Stomach smooth muscle (tissue), 2 donors: Measurements from ENCODE around the gene ADAM33.

ENCODE experiments used
- H3K27ac ChIP-seq: one replicate; pipeline ENCODE4 v1.7.0; 2013; ENCODE audit warnings: mild to moderate bottlenecking, low read length, inconsistent platforms
- H3K27me3 ChIP-seq, 2 donors: one replicate each; pipeline ENCODE4 v1.7.0; 2013; ENCODE audit warnings: low read length in 2 of 2; ENCODE audit not compliant: insufficient read depth in 2 of 2, control insufficient read depth in 1 of 2
- H3K36me3 ChIP-seq, 2 donors: one replicate each; pipeline ENCODE4 v1.7.0; 2013; ENCODE audit warnings: low read length in 2 of 2; ENCODE audit not compliant: control insufficient read depth in 2 of 2, insufficient read depth in 2 of 2
- H3K4me1 ChIP-seq: one replicate; pipeline ENCODE4 v1.7.0; 2013; ENCODE audit warnings: low read length; ENCODE audit not compliant: control insufficient read depth, insufficient read depth
- H3K4me3 ChIP-seq, 2 donors: one replicate each; pipeline ENCODE4 v1.7.0; 2013; ENCODE audit warnings: low read length in 2 of 2
- H3K9ac ChIP-seq, 2 donors: one replicate each; pipeline ENCODE4 v1.7.0; 2013; ENCODE audit warnings: low read length in 2 of 2, mild to moderate bottlenecking in 1 of 2
- H3K9me3 ChIP-seq, 2 donors: one replicate each; pipeline ENCODE4 v1.7.0; 2013; ENCODE audit warnings: low read length in 2 of 2; ENCODE audit not compliant: control insufficient read depth in 2 of 2
- donor health status: healthy.
- donor health status: Pancreatic carcinoma.

The ADAM33 gene

GRCh38 chr20:3687655-3688054 lies 5.8 kb upstream of the ADAM33 start:
- H3K27me3 ChIP-seq, result no peaks in the 10 kb centered on the region
- no peak overlapping the region for H3K9ac ChIP-seq
- peaks cover 15% of the 10 kb centered on the region for H3K4me1 ChIP-seq
- H3K4me3 ChIP-seq, result no peak overlapping the region
- H3K9me3 ChIP-seq, result no peaks in the 10 kb centered on the region
- no peaks in the 10 kb centered on the region for H3K36me3 ChIP-seq
- H3K27ac ChIP-seq, result peak overlapping the region; percentile 41

DNA sequence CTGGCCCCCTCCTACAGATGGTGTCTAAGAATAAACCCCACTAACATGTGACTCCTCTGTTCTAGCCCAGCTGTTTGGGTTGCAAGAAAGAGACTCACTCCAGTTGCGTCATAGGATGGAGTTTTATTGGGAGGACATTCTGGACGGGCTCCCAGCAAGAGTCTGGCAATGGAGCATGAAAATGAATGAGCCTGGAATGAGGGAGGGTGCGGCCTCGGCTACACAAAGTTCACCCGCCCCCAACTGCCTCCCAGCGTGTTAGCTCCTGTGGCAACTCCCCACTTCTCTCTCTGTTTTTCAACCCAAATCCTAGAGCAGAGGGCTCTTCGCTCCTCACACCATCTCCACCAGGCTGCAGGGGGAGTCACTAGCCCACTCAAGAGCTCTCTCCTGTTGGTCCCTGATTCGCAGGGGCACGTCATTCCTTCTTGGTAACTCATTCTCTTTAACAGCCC lies 5.1 kb upstream of the ADAM33 start:
- H3K4me1 ChIP-seq, result peaks cover 18% of the 10 kb centered on the region
- no peaks in the 10 kb centered on the region for H3K9me3 ChIP-seq
- peak overlapping the region; percentile 49 to 62 for H3K4me3 ChIP-seq
- H3K27ac ChIP-seq, result peak overlapping the region; percentile 41
- peak overlapping the region in 1 of 2 donors; percentile 32 for H3K9ac ChIP-seq
- no peaks in the 10 kb centered on the region for H3K36me3 ChIP-seq
- H3K27me3 ChIP-seq, result no peaks in the 10 kb centered on the region

GRCh38 chr20:3686421-3686820 lies 4.6 kb upstream of the ADAM33 start:
- H3K27ac ChIP-seq, result peak overlapping the region; percentile 11
- no peaks in the 10 kb centered on the region for H3K36me3 ChIP-seq
- H3K9ac ChIP-seq, result no peak overlapping the region
- no peaks in the 10 kb centered on the region for H3K9me3 ChIP-seq
- peaks cover 23% of the 10 kb centered on the region for H3K4me1 ChIP-seq
- H3K4me3 ChIP-seq, result peak overlapping the region; percentile 49 to 62
- H3K27me3 ChIP-seq, result no peaks in the 10 kb centered on the region

DNA sequence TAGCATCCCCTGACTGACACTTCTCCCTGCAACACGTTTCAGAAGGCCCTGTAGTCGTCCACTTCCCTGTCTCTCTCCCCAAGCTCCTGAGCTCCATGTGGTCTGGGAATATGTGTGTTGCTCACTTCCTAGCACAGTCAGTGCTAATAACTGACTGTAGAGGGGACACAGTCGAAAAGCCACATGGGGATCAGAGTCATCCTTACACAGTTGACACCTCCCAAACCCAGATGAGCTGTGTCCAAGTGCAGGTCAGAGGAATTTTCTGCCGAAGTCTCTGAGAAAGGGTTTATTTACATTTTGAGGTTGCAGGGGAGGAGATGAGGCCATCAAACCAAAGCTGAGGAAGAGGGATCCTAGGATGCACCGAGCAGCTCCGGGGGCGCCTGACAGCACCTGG lies 3.5 kb upstream of the ADAM33 start:
- Histone ChIP-seq H3K27ac (no peak overlapping the region), H3K4me3 (no peak overlapping the region), H3K9me3 (no peaks in the 10 kb centered on the region), H3K27me3 (no peaks in the 10 kb centered on the region), H3K36me3 (no peaks in the 10 kb centered on the region), H3K4me1 (peaks cover 34% of the 10 kb centered on the region), H3K9ac (no peak overlapping the region)

DNA sequence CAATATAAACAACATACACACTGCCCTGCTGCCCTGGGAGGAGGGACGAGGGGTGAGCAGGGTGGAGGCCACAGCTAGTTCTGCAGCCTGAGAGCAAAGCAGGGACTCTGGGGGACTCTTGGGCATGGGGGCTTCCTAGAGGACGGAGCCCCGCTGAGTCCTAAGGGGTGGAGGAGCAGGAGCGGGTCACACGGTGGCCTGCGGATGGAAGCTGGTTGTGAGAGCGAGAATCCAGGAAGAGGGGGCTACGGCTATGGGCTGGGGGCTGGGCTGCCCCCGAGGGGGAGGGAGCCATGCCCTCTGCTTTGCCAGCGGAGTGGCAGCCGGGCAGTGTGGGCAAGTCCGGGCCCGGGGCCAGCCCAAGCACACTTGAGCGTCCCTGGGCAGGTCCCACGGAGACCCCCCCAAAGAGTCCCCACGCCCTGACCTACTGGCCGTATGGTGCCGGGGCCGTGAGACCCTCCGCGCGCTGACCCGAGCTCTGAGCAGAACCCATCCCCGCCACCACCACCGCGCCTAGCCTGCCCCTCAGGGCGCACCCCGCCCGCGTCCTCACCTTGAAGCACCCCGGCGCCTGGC lies 369 bp downstream of the ADAM33 start:
- Histone ChIP-seq H3K27me3 (no peaks in the 10 kb centered on the region), H3K9me3 (no peaks in the 10 kb centered on the region), H3K9ac (peak overlapping the region; percentile 68 to 76), H3K36me3 (no peaks in the 10 kb centered on the region), H3K4me3 (peak overlapping the region; percentile 66 to 81), H3K27ac (peak overlapping the region; percentile 85), H3K4me1 (peaks cover 52% of the 10 kb centered on the region)

DNA sequence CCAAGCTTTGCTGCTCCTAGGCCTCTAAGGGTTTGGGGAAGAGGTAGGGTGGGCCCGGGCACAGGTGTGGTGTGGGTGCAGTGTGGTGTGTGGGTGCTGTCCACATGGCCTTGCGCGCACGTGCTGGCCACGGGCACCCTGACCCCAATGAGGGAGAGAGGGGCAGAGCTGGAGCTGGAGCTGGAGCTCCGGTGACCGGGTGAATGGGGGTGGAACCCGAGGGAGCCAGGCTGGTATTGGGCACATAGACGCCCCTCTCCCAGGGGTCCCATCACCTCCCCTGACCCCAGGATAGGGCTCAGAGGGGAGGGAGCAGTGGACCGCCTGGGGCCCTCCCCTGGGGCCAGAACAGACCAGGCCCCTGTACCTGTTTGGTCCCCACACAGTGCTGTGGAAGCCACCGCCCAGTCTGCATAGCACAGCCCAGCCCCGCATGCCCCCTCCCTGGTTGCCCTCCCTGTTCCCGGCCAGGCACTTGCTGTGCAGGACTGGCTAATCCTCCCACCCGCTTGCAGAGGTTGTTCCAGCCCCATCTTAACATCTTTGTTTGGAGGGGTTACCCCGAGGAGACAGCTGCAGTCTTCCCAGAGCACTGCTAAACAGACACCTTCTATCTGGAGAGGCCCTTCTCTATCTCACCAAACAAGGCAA lies 984 bp downstream of the ADAM33 start:
- Histone ChIP-seq H3K27ac (peak overlapping the region; percentile 85), H3K9ac (peak overlapping the region; percentile 68 to 76), H3K36me3 (peaks cover 0 to 3% of the 10 kb centered on the region in 2 donors), H3K9me3 (no peaks in the 10 kb centered on the region), H3K4me1 (peaks cover 49% of the 10 kb centered on the region), H3K4me3 (peak overlapping the region; percentile 66 to 81), H3K27me3 (no peaks in the 10 kb centered on the region)

DNA sequence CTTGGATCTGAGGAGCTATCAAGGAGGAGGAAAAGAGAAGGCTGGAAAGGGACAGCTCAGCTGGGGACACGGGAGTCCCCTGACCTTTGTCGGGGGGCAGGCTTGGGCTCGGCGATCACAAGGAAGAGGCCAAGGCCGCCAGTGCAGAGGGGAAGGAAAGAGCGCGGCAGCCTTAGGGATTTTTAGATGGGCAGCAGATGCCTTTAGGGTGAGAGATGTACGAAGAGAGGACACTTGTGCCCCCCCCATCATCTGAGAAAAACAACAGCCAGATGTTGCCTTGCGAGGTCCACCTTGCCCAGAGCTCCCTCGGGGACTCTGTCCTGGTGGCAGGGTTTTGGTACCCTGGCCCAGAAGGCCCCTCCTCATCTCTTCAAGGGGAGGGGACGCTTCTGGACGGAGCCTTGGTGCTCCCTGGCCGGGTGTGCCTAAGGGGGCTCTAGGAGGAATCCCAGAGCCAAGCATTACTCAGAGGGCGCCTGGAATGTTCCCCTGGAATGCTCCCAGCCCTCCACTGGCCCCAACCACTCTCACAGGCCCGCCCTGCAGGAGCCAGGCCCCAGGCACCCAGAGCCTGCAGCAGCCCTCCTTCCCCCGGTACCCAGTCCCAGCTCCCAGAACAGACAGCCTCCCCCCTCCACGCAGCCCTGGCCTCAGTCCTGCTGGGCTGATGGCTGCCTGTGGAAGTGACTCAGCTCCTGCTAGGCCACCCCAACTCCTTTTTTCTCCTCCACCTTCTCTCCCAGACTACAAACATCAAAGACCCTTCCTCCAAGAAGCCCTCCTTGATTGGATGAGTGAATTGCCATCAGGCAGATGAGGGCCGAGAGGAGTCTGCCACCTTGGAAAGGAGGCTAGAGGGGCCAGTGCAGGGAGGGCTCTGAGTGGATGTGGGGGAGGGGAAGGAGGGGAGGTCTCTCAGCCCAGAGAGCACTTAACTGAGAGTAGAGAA lies 1.8 kb downstream of the ADAM33 start:
- Histone ChIP-seq H3K9me3 (no peaks in the 10 kb centered on the region), H3K36me3 (peaks cover 3% of the 10 kb centered on the region in 2 donors), H3K27me3 (no peaks in the 10 kb centered on the region), H3K9ac (peak overlapping the region; percentile 47 to 76), H3K27ac (peak overlapping the region; percentile 85), H3K4me1 (peaks cover 49% of the 10 kb centered on the region), H3K4me3 (peak overlapping the region; percentile 66 to 81)

- Histone ChIP-seq H3K4me3 (peak overlapping the region in 1 of 2 donors; percentile 81), H3K27me3 (no peaks in the 10 kb centered on the region), H3K9me3 (no peaks in the 10 kb centered on the region), H3K36me3 (peaks cover 3 to 8% of the 10 kb centered on the region in 2 donors), H3K9ac (peak overlapping the region in 1 of 2 donors; percentile 76), H3K27ac (peak overlapping the region; percentile 85), H3K4me1 (peaks cover 49% of the 10 kb centered on the region)
Measured at GRCh38 chr20:3678856-3679720, 2.7 kb downstream of the ADAM33 start.

- no peaks in the 10 kb centered on the region for H3K27me3 ChIP-seq
- peak overlapping the region; percentile 85 for H3K27ac ChIP-seq
- H3K4me3 ChIP-seq, result no peak overlapping the region
- H3K9ac ChIP-seq, result peak overlapping the region in 1 of 2 donors; percentile 19
- peaks cover 49% of the 10 kb centered on the region for H3K4me1 ChIP-seq
- H3K9me3 ChIP-seq, result no peaks in the 10 kb centered on the region
- H3K36me3 ChIP-seq, result peaks cover 3 to 8% of the 10 kb centered on the region in 2 donors
Measured at GRCh38 chr20:3678198-3678597, 3.6 kb downstream of the ADAM33 start.

DNA sequence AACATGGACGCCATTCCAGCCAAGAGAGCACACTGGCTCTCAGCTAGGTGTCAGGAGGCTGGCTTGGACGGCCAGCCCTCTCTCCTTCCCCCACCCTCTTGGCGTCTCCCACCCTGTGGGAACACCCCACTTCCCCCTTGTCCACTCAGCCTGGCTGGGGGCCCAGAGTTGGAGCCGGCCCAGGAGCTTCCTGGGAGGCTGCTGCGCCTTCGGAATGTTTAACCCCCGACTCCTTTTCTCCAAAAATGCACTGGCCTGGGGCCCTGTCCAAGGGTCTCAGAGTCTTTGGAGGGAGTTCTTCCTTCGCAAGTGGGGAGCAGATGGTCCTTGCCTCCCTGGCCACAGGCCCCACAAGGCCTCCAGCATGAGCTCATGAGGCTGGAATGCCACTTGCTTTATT lies 4.1 kb downstream of the ADAM33 start:
- Histone ChIP-seq H3K9me3 (no peaks in the 10 kb centered on the region), H3K4me1 (peaks cover 49% of the 10 kb centered on the region), H3K9ac (peak overlapping the region in 1 of 2 donors; percentile 19), H3K4me3 (peak overlapping the region in 1 of 2 donors; percentile 22), H3K36me3 (peaks cover 3 to 8% of the 10 kb centered on the region in 2 donors), H3K27me3 (no peaks in the 10 kb centered on the region), H3K27ac (peak overlapping the region; percentile 85)
